Tibial artery (tissue), 4 donors: ENCODE measurements around the gene MRPL42.
"Not testable (repeated sequence)": the region's sequence is repeated elsewhere in the genome, so short reads cannot be mapped to it uniquely, and the experiment has no call there.

Experiments used
- DNase-seq, 2 donors: peaks; one replicate each; pipeline ENCODE4 v3.0.0-alpha.2; 2019
- H3K27ac ChIP-seq, 2 donors: fragments of 200-600 bp; sonication (generic) in 1 of 2; 1 replicate in 1 of 2; 2 replicates in 1 of 2; pipeline ENCODE4 v1.5.1; 2018 to 2019; ENCODE audit warnings: mild to moderate bottlenecking in 1 of 2
- H3K27me3 ChIP-seq, 2 donors: fragments of 200-600 bp; sonication (generic) in 1 of 2; one replicate each; pipeline versions ENCODE4 v1.5.1 to v1.6.0; 2016 to 2019
- H3K36me3 ChIP-seq, 3 donors: fragments of 200-600 bp; sonication (generic) in 2 of 3; one replicate each; pipeline ENCODE4 v1.5.1; 2016 to 2019; ENCODE audit warnings: mild to moderate bottlenecking in 2 of 3
- H3K4me1 ChIP-seq, 4 donors: fragments of 200-600 bp; sonication (generic) in 2 of 4; 1 replicate in 3 of 4; 2 replicates in 1 of 4; pipeline ENCODE4 v1.5.1; 2016 to 2019
- H3K4me3 ChIP-seq, 2 donors: fragments of 200-600 bp; sonication (generic) in 1 of 2; 1 replicate in 1 of 2; 2 replicates in 1 of 2; pipeline ENCODE4 v1.5.1; 2018 to 2019; ENCODE audit warnings: mild to moderate bottlenecking in 2 of 2
- H3K9me3 ChIP-seq, 3 donors: fragments of 200-600 bp; sonication (generic) in 1 of 3; one replicate each; pipeline ENCODE4 v1.5.1; 2016 to 2019
- CTCF ChIP-seq, 2 experiments: fragments of 200-600 bp in 1 of 2; fragments of 450-650 bp in 1 of 2; IDR thresholded peaks; one replicate each; pipeline ENCODE4 v1.5.1; 2017 to 2019; ENCODE audit warnings: antibody characterized with exemption in 2 of 2, mild to moderate bottlenecking in 1 of 2, moderate library complexity in 1 of 2
- intact Hi-C: fragments of 100-400 bp; cut with DNase I; formaldehyde crosslinking; loops from one replicate; pipeline ENCODE4 v1.15.0; 2023; ENCODE audit warnings: low total_unique reads

Gene MRPL42

GRCh38 chr12:93426412-93426805, 40.9 kb upstream of the MRPL42 start:
- DNase-seq, result no peak
- H3K27me3 ChIP-seq, result no peaks in the 10 kb centered on the region
- intact Hi-C loops, result no loop called here
- TF ChIP-seq CTCF (IDR thresholded peaks at IDR 0.05), result no peak
- no peaks in the 10 kb centered on the region for H3K36me3 ChIP-seq
- peaks cover 0 to 85% (median 34%) of the 10 kb centered on the region in 4 donors for H3K4me1 ChIP-seq
- no peak overlapping the region for H3K4me3 ChIP-seq
- H3K9me3 ChIP-seq, result no peaks in the 10 kb centered on the region
- peak overlapping the region in 1 of 2 donors; percentile 31 for H3K27ac ChIP-seq

- Histone ChIP-seq H3K27me3 (no peaks in the 10 kb centered on the region), H3K9me3 (no peaks in the 10 kb centered on the region), H3K4me1 (peaks cover 0 to 87% (median 37%) of the 10 kb centered on the region in 4 donors), H3K4me3 (no peak overlapping the region), H3K36me3 (no peaks in the 10 kb centered on the region), H3K27ac (peak overlapping the region in 1 of 2 donors; percentile 18)
- no peak for TF ChIP-seq CTCF (IDR thresholded peaks at IDR 0.05)
- DNase-seq, result no peak
- intact Hi-C loops, result no loop called here
These were observed 39.3 kb upstream of the MRPL42 start for GRCh38 chr12:93427779-93428564.

- H3K4me1 ChIP-seq, result peaks cover 0 to 84% (median 38%) of the 10 kb centered on the region in 4 donors
- no peak for TF ChIP-seq CTCF (IDR thresholded peaks at IDR 0.05)
- no peaks in the 10 kb centered on the region for H3K36me3 ChIP-seq
- H3K9me3 ChIP-seq, result no peaks in the 10 kb centered on the region
- H3K4me3 ChIP-seq, result no peak overlapping the region
- DNase-seq, result no peak
- intact Hi-C loops, result no loop called here
- no peak overlapping the region for H3K27ac ChIP-seq
- no peaks in the 10 kb centered on the region for H3K27me3 ChIP-seq
These were observed 37.9 kb upstream of the MRPL42 start for GRCh38 chr12:93429448-93429847.

- no peaks in the 10 kb centered on the region for H3K36me3 ChIP-seq
- H3K27me3 ChIP-seq, result no peaks in the 10 kb centered on the region
- H3K4me1 ChIP-seq, result peaks cover 0 to 84% (median 40%) of the 10 kb centered on the region in 4 donors
- H3K4me3 ChIP-seq, result no peak overlapping the region
- no peak overlapping the region for H3K27ac ChIP-seq
- no peak for TF ChIP-seq CTCF (IDR thresholded peaks at IDR 0.05)
- no peaks in the 10 kb centered on the region for H3K9me3 ChIP-seq
- intact Hi-C loops, result no loop called here
- DNase-seq, result no peak
These were observed 37.5 kb upstream of the MRPL42 start for GRCh38 chr12:93429852-93430251.

GRCh38 chr12:93430280-93430679, 37.0 kb upstream of the MRPL42 start:
- Histone ChIP-seq H3K9me3 (no peaks in the 10 kb centered on the region), H3K36me3 (no peaks in the 10 kb centered on the region), H3K27ac (no peak overlapping the region), H3K4me3 (no peak overlapping the region), H3K4me1 (peaks cover 0 to 84% (median 39%) of the 10 kb centered on the region in 4 donors), H3K27me3 (no peaks in the 10 kb centered on the region)
- DNase-seq, result no peak
- no peak for TF ChIP-seq CTCF (IDR thresholded peaks at IDR 0.05)
- intact Hi-C loops, result no loop called here

- H3K27me3 ChIP-seq, H3K27ac ChIP-seq, H3K9me3 ChIP-seq, intact Hi-C loops, H3K4me3 ChIP-seq, DNase-seq, H3K36me3 ChIP-seq: not testable (repeated sequence)
- H3K4me1 ChIP-seq, result peaks cover 0 to 84% (median 28%) of the 10 kb centered on the region in 4 donors
These were observed 35.3 kb upstream of the MRPL42 start for GRCh38 chr12:93432031-93432430.
